Measurements from ENCODE around the gene SIPA1L3. TPM values are rescaled to one million over a fixed set of nuclear protein-coding genes. Genes with fewer than 3 reads are reported as not detected.

Gene SIPA1L3
- total RNA-seq, 1 experiment from 2014 or later = 125 TPM

GRCh38 chr19:38082256-38083118 lies 175.5 kb downstream of the SIPA1L3 start:
- CTCF ChIA-PET = no interaction called here
- no peaks in the 10 kb centered on the region for H3K9me3 ChIP-seq
- no peaks in the 10 kb centered on the region for H3K9me3 Mint-ChIP-seq (ENCODE audit: unreplicated experiment)
- peaks cover 7% of the 10 kb centered on the region; the same call in 1 of the 2 replicates for H3K4me1 ChIP-seq
- peaks cover 84% of the 10 kb centered on the region for H3K36me3 Mint-ChIP-seq (ENCODE audit: insufficient read depth, unreplicated experiment)
- POLR2A ChIA-PET = no interaction called here
- no peak for DNase-seq
- H3K4me3 ChIP-seq (ENCODE audit: low read depth, low read length) = no peak overlapping the region
- no peaks in the 10 kb centered on the region for H3K27me3 ChIP-seq (replicated peaks; ENCODE audit: control insufficient read depth, insufficient read depth, low read length)
- peaks cover 6% of the 10 kb centered on the region for H3K36me3 ChIP-seq (ENCODE audit: control insufficient read depth, insufficient read depth, low read length)
- peaks cover 8% of the 10 kb centered on the region for H3K4me1 Mint-ChIP-seq (ENCODE audit: low read depth, unreplicated experiment)
- H3K4me3 Mint-ChIP-seq (ENCODE audit: unreplicated experiment) = no peak overlapping the region
- no peak overlapping the region for H3K27ac Mint-ChIP-seq (ENCODE audit: unreplicated experiment)
- no TSS peak for BruUV-seq (replicated peaks)
- no peak for TF ChIP-seq CTCF (IDR thresholded peaks at IDR 0.05; ENCODE audit: insufficient read depth in 1 of 2, low read depth in 1 of 2, low read length in 1 of 2, severe bottlenecking in 1 of 2, unreplicated experiment in 1 of 2)
- intact Hi-C loops (cut with micrococcal nuclease; ENCODE audit: unreplicated experiment) = no loop called here
- H3K27me3 Mint-ChIP-seq (ENCODE audit: insufficient read depth, unreplicated experiment) = no peaks in the 10 kb centered on the region

DNA sequence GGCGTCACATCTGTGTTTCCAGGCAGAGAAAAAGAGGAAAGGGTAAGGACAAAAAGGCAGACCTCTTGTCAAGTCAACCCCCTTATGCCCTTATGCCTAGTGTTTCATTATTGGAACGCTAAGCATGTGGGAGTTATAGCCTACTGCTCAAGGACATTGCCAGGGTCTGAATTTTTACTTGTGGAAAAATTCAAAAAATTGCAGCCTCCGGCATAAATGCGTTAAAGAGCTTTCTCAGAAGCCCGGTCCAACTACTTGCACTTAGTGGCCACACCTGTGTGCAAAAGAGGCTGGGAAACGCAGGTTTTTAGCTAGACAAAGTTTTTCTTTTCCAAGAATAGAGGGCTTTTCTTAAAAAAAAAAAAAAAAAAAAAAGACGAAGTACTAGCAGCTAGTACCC lies 177.2 kb downstream of the SIPA1L3 start:
- Mint-ChIP-seq H3K27me3 (ENCODE audit: insufficient read depth, unreplicated experiment) (no peaks in the 10 kb centered on the region), H3K9me3 (ENCODE audit: unreplicated experiment) (no peaks in the 10 kb centered on the region), H3K4me3 (ENCODE audit: unreplicated experiment) (no peak overlapping the region), H3K36me3 (ENCODE audit: insufficient read depth, unreplicated experiment) (peaks cover 87% of the 10 kb centered on the region), H3K4me1 (ENCODE audit: low read depth, unreplicated experiment) (peaks cover 8% of the 10 kb centered on the region), H3K27ac (ENCODE audit: unreplicated experiment) (no peak overlapping the region)
- POLR2A ChIA-PET = interaction anchor here (0.6 to 0.7 kb wide), 2 partner anchors 50 to 275 kb away, joined by 4 to 10 read pairs; no protein-coding TSS in a partner anchor
- TF ChIP-seq CTCF (IDR thresholded peaks at IDR 0.05; ENCODE audit: insufficient read depth in 1 of 2, low read depth in 1 of 2, low read length in 1 of 2, severe bottlenecking in 1 of 2, unreplicated experiment in 1 of 2) = no peak
- CTCF ChIA-PET = interaction anchor here (0.6 kb wide), 2 partner anchors 16 to 156 kb away, joined by 3 to 4 read pairs; no protein-coding TSS in a partner anchor
- peaks cover 7% of the 10 kb centered on the region; the same call in 1 of the 2 replicates for H3K4me1 ChIP-seq
- no peak for DNase-seq
- intact Hi-C loops (cut with micrococcal nuclease; ENCODE audit: unreplicated experiment) = no loop called here
- H3K9me3 ChIP-seq = no peaks in the 10 kb centered on the region
- no TSS peak for BruUV-seq (replicated peaks)
- H3K27me3 ChIP-seq (replicated peaks; ENCODE audit: control insufficient read depth, insufficient read depth, low read length) = no peaks in the 10 kb centered on the region
- H3K4me3 ChIP-seq (ENCODE audit: low read depth, low read length) = no peak overlapping the region
- peaks cover 7% of the 10 kb centered on the region for H3K36me3 ChIP-seq (ENCODE audit: control insufficient read depth, insufficient read depth, low read length)

DNA sequence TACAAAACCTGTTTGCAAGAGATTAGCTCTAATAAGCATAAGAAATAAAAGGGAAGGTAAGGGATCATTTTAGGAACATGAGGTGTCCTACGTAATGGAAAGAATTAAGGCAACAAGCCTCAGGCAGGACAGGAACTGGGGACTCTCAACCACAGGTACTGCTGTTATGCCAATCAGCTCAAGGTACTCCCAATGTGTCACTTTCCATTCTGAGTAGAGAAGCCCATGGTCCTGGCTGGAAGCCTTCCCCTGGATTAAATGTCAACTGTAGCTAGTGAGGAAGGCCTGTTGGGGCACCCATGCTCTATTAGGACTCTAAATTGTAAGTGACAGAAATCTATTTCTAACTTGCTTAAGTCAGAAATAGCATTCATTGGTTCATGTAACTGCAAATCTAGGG lies 182.4 kb downstream of the SIPA1L3 start:
- POLR2A ChIA-PET = no interaction called here

More for the DNA sequence above, 182.4 kb downstream of the SIPA1L3 start:
- no peak for DNase-seq
- Mint-ChIP-seq H3K9me3 (ENCODE audit: unreplicated experiment) (no peaks in the 10 kb centered on the region), H3K4me1 (ENCODE audit: low read depth, unreplicated experiment) (no peaks in the 10 kb centered on the region), H3K4me3 (ENCODE audit: unreplicated experiment) (no peak overlapping the region), H3K27ac (ENCODE audit: unreplicated experiment) (no peak overlapping the region), H3K27me3 (ENCODE audit: insufficient read depth, unreplicated experiment) (no peaks in the 10 kb centered on the region), H3K36me3 (ENCODE audit: insufficient read depth, unreplicated experiment) (peaks cover 72% of the 10 kb centered on the region)
- no peaks in the 10 kb centered on the region for H3K4me1 ChIP-seq
- TF ChIP-seq CTCF (IDR thresholded peaks at IDR 0.05; ENCODE audit: insufficient read depth in 1 of 2, low read depth in 1 of 2, low read length in 1 of 2, severe bottlenecking in 1 of 2, unreplicated experiment in 1 of 2) = no peak
- no peak overlapping the region for H3K4me3 ChIP-seq (ENCODE audit: low read depth, low read length)
- H3K9me3 ChIP-seq = no peaks in the 10 kb centered on the region
- H3K36me3 ChIP-seq (ENCODE audit: control insufficient read depth, insufficient read depth, low read length) = peaks cover 16% of the 10 kb centered on the region
- CTCF ChIA-PET = interaction anchor here (1.3 kb wide), 1 partner anchor 187 kb away, joined by 3 read pairs; no protein-coding TSS in a partner anchor
- H3K27me3 ChIP-seq (replicated peaks; ENCODE audit: control insufficient read depth, insufficient read depth, low read length) = no peaks in the 10 kb centered on the region
- intact Hi-C loops (cut with micrococcal nuclease; ENCODE audit: unreplicated experiment) = no loop called here
- no TSS peak for BruUV-seq (replicated peaks)
